ENCODE data around the gene CYFIP2.

DNA sequence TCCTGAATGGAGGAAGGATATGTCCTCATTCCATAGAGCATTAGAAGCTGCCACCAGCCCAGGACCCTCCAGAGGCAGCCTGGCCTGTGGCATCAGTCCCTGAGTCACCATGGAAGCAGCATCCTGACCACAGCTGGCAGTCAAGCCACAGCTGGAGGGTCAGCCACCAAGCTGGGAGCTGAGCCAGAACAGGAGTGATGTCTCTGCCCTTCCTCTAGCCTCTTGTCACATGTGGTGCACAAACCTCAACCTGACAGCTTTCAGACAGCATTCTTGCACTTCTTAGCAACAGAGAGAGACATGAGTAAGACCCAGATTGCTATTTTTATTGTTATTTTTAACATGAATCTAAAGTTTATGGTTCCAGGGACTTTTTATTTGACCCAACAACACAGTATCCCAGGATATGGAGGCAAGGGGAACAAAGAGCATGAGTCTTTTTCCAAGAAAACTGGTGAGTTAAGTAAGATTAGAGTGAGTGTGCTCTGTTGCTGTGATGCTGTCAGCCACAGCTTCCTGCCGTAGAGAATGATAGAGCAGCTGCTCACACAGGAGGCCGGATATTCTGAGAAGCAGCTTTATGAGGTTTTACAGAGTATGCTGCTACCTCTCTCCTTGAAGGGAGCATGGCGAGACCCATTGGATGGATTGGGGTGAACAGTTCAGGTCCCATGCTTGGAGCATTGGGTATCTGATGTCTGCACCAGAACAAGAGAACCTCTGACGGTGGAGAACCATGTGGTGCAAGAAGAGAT is 13.0 kb upstream of the CYFIP2 start:
- TF ChIP-seq CTCF (IDR thresholded peaks at IDR 0.05; ENCODE audit: poor library complexity) (no peak), EZH2 (IDR thresholded peaks at IDR 0.05; ENCODE audit: borderline replicate concordance) (no peak), EZH2phosphoT487 (IDR thresholded peaks at IDR 0.05; ENCODE audit: low read depth, severe bottlenecking, unreplicated experiment) (no peak)
